Parathyroid adenoma (tissue), 2 donors: Measurements from ENCODE around the gene CHCT1.

Experiments used
- H2AFZ ChIP-seq: fragments of 300-600 bp; sonication (generic); one replicate; pipeline ENCODE4 v1.7.0; 2017; ENCODE audit warnings: antibody characterized with exemption, mild to moderate bottlenecking
- H3K27ac ChIP-seq: fragments of 300-600 bp; sonication (generic); one replicate; pipeline ENCODE4 v1.7.0; 2017
- H3K27me3 ChIP-seq: fragments of 300-600 bp; sonication (generic); one replicate; pipeline ENCODE4 v1.7.0; 2017; ENCODE audit warnings: low read length; ENCODE audit not compliant: control insufficient read depth, insufficient read depth
- H3K36me3 ChIP-seq: fragments of 300-600 bp; sonication (generic); one replicate; pipeline ENCODE4 v1.7.0; 2017; ENCODE audit warnings: low read length; ENCODE audit not compliant: control insufficient read depth, insufficient read depth
- H3K4me1 ChIP-seq: fragments of 300-600 bp; sonication (generic); one replicate; pipeline ENCODE4 v1.7.0; 2017; ENCODE audit warnings: control low read depth
- H3K4me2 ChIP-seq: fragments of 300-600 bp; sonication (generic); one replicate; pipeline ENCODE4 v1.7.0; 2017; ENCODE audit warnings: low read length
- H3K4me3 ChIP-seq: fragments of 300-600 bp; sonication (generic); one replicate; pipeline ENCODE4 v1.7.0; 2017; ENCODE audit warnings: low read depth, low read length
- H3K79me2 ChIP-seq: fragments of 300-600 bp; sonication (generic); one replicate; pipeline ENCODE4 v1.7.0; 2017; ENCODE audit warnings: control low read depth
- H3K9ac ChIP-seq: fragments of 300-600 bp; sonication (generic); one replicate; pipeline ENCODE4 v1.7.0; 2017; ENCODE audit warnings: mild to moderate bottlenecking
- H3K9me3 ChIP-seq: fragments of 300-600 bp; sonication (generic); one replicate; pipeline ENCODE4 v1.7.0; 2017; ENCODE audit warnings: low read length; ENCODE audit not compliant: control insufficient read depth
- CTCF ChIP-seq: fragments of 300-600 bp; sonication (generic); IDR thresholded peaks from one replicate; pipeline ENCODE4 v1.7.0; 2017; ENCODE audit warnings: antibody characterized with exemption, mild to moderate bottlenecking
- donor health status: primary hyperparathyroidism.

The CHCT1 gene

GRCh38 chr17:60435244-60436167, 13.2 kb downstream of the CHCT1 start:
- Histone ChIP-seq H3K4me3 (no peak overlapping the region), H3K27me3 (no peaks in the 10 kb centered on the region), H3K4me2 (no peak overlapping the region), H3K27ac (no peak overlapping the region), H2AFZ (peak overlapping the region; percentile 38), H3K36me3 (no peaks in the 10 kb centered on the region), H3K79me2 (no peaks in the 10 kb centered on the region), H3K9ac (no peak overlapping the region), H3K4me1 (no peaks in the 10 kb centered on the region), H3K9me3 (no peaks in the 10 kb centered on the region)
- TF ChIP-seq CTCF, result peak; percentile 91

DNA sequence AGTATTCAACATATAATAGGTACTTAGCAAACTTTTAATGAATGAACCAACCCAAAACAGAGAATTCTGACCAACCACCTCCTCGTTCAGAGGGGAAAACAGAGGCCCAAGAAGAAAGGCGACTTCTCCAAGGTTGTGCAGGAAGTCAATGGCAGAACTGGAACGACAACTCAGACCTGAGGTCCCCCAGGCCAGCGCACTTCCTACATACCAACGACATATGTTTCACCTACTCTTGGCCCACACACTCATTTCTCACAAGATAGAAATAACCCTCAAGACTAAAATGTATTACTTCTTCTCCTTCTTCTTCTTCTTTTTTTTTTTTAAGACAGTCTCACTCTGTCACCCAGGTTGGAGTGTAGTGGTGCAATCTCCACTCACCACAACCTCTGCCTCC, 14.4 kb downstream of the CHCT1 start:
- Histone ChIP-seq H3K9me3 (no peaks in the 10 kb centered on the region), H3K4me2 (no peak overlapping the region), H3K79me2 (no peaks in the 10 kb centered on the region)

GRCh38 chr17:60439501-60439900, 17.2 kb downstream of the CHCT1 start:
- H3K27ac ChIP-seq, result no peak overlapping the region
- H3K79me2 ChIP-seq, result no peaks in the 10 kb centered on the region
- H3K36me3 ChIP-seq, result no peaks in the 10 kb centered on the region
- H3K9me3 ChIP-seq, result no peaks in the 10 kb centered on the region
- no peak overlapping the region for H2AFZ ChIP-seq
- TF ChIP-seq CTCF, result no peak
- no peaks in the 10 kb centered on the region for H3K4me1 ChIP-seq
- no peak overlapping the region for H3K4me2 ChIP-seq
- no peaks in the 10 kb centered on the region for H3K27me3 ChIP-seq
- no peak overlapping the region for H3K4me3 ChIP-seq
- no peak overlapping the region for H3K9ac ChIP-seq

More for the DNA sequence above, 14.4 kb downstream of the CHCT1 start:
- TF ChIP-seq CTCF, result no peak
- Histone ChIP-seq H3K4me3 (no peak overlapping the region), H3K36me3 (no peaks in the 10 kb centered on the region), H2AFZ (no peak overlapping the region), H3K27ac (no peak overlapping the region), H3K4me1 (no peaks in the 10 kb centered on the region), H3K27me3 (no peaks in the 10 kb centered on the region), H3K9ac (no peak overlapping the region)

GRCh38 chr17:60442271-60443173, 20.2 kb downstream of the CHCT1 start:
- Histone ChIP-seq H3K4me1 (no peaks in the 10 kb centered on the region), H3K79me2 (no peaks in the 10 kb centered on the region), H3K27ac (no peak overlapping the region), H3K4me3 (no peak overlapping the region), H3K9ac (no peak overlapping the region), H3K4me2 (no peak overlapping the region), H2AFZ (no peak overlapping the region), H3K27me3 (no peaks in the 10 kb centered on the region), H3K9me3 (no peaks in the 10 kb centered on the region), H3K36me3 (no peaks in the 10 kb centered on the region)
- no peak for TF ChIP-seq CTCF
